UCSD-AML1 (cell line): ENCODE data around the gene HSD17B4.
A peak's percentile ranks its signal among the peaks of the same experiment; 100 is the strongest.
"Not testable (repeated sequence)": the region's sequence is repeated elsewhere in the genome, so short reads cannot be mapped to it uniquely, and the experiment has no call there.

Source experiments
- DNase-seq: peaks from one replicate; lab custom pipeline; 2025; ENCODE audit not compliant: unreplicated experiment; lab: John Stamatoyannopoulos, UW

HSD17B4 gene, protein sequence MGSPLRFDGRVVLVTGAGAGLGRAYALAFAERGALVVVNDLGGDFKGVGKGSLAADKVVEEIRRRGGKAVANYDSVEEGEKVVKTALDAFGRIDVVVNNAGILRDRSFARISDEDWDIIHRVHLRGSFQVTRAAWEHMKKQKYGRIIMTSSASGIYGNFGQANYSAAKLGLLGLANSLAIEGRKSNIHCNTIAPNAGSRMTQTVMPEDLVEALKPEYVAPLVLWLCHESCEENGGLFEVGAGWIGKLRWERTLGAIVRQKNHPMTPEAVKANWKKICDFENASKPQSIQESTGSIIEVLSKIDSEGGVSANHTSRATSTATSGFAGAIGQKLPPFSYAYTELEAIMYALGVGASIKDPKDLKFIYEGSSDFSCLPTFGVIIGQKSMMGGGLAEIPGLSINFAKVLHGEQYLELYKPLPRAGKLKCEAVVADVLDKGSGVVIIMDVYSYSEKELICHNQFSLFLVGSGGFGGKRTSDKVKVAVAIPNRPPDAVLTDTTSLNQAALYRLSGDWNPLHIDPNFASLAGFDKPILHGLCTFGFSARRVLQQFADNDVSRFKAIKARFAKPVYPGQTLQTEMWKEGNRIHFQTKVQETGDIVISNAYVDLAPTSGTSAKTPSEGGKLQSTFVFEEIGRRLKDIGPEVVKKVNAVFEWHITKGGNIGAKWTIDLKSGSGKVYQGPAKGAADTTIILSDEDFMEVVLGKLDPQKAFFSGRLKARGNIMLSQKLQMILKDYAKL

DNA sequence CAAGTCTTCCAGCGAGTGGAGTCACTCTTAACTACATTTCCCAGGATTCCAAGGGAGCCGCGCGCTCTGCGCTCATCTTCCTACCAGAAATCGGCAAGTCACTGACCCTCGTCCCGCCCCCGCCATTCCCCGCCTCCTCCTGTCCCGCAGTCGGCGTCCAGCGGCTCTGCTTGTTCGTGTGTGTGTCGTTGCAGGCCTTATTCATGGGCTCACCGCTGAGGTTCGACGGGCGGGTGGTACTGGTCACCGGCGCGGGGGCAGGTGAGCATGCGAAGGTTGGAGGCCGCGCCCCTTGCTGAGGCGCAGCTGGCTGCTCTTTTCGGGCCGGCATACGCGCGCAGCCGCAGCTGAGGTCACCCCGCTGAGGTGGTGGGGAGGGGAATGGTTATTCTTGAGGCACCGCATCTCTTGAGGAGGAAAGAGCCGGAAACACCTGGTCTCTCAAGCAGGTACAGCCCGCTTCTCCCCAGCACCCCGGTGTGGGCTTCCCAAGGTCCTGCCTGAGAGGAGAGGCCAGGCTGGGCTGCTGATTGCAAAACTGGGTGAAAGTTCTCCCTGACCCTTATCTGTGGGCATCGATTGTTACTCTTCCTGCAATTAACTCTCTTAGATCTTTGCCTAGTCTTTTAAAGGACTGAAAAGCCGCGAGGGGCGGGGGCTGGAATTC is at the start of gene HSD17B4:
TSS of gene HSD17B4 (plus strand) at position 125 of the 667 bp plus-strand sequence. CDS start at position 204, 79 bp downstream.
- peak; percentile 88 for DNase-seq

DNA sequence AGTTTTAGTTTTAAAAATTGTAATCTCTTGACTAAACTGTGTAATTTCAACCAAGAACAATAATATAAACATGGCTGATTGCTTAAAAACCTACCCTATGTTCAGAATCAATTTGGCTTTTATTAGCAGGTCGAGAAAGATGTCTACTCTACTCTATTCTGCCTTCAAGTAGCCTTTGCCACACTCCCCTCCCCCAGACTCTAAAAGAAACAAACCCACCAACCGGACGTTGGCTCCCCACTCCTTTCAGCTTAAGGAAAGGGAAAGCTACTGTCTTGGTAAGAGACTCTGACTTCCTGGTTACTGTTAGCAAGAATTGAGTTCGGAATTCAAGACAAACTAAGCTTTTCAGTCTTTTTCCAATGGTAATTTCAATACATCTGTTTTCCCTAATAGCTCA is 49.7 kb upstream of the HSD17B4 start:
- no peak for DNase-seq

DNA sequence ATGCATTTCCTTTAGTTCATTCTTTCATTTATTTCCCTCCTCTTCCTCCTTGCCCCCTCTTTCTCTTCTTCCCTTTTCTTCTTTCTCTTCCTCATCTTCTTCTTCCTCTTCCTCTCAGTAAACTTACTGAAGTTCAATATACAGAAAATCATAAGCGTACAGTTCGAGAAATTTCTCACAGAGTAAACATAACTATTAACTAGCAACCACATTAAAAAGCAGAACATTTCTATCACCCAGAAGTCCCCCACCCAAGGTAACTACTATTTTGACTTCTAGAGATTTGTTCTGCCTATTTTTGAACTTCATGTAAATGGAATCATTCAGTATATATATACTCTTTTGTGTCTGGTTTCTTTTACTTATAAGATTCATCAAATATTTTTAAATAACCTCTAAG is 48.3 kb upstream of the HSD17B4 start:
- no peak for DNase-seq

DNA sequence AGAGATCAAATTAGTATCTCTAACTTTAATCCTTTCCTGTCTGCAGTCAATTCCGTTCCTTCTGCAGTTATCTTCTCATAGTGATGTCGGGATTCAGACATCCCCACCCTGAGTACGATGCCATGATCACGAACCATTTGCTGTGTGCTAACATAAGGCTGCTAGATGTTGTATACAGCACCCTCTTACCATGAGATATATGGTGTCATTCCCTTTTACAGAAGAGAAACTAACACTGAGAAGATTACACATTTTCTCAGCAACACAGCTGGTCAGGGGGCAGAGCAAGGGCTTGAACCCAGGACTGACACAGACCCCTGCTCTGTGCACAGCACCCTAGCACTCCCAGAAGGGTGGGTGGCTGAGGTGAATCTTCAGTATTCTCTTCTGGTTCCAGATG is 46.9 kb upstream of the HSD17B4 start:
- DNase-seq = no peak

DNA sequence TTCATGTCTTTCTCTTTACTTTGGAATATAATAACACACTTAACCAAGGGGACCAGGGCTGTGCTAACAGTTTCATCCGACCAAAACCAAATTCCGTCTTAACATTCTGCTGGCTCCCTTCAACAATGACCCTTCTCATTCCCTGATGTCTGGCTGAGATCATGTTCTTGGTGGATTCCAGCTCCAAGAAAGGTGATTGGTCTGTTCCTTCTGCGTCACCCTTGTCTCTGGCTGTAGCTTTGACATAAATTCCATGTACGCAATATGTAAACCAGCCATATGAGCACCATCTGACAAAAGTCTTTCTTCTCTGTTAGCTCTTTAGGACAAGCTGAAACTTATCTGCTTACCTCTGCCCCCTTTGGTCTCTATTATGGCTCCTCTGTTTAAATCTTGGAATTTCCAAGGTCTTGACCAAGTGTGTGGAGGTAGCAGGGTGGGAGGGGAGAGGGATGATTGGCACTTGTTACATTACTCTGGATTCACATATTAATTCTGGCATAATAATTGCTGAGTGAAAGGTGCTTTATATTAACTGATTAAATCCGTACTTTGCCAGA is 45.7 kb upstream of the HSD17B4 start:
- no peak for DNase-seq

DNA sequence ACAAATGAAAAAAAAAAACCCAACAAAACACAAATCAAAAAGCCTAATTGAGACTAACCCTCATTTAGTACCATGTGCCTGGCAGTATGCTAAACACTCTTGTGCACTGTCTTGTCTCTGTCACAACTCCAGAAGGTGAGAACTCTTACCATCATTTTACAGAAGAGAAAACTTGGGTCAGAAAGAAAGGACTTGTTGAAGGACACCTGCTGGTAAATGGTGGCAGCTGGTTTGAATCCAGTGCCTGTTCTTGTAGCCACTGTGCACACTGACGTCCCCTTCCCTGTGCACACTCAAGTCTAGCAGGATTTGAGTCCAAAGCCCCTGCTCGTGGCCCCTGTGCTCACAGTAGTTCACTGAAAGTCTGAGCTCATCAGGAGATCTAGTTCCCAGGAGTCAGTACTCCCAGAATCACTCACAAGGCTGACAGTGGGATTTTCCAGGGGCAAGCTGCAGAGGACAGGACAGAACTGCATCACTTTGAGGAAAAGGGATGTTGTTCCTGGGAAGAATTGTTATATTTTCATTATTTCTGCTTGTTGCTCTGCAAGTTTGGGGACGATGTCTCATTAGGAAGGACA is 43.0 kb upstream of the HSD17B4 start:
- DNase-seq = peak; percentile 17

DNA sequence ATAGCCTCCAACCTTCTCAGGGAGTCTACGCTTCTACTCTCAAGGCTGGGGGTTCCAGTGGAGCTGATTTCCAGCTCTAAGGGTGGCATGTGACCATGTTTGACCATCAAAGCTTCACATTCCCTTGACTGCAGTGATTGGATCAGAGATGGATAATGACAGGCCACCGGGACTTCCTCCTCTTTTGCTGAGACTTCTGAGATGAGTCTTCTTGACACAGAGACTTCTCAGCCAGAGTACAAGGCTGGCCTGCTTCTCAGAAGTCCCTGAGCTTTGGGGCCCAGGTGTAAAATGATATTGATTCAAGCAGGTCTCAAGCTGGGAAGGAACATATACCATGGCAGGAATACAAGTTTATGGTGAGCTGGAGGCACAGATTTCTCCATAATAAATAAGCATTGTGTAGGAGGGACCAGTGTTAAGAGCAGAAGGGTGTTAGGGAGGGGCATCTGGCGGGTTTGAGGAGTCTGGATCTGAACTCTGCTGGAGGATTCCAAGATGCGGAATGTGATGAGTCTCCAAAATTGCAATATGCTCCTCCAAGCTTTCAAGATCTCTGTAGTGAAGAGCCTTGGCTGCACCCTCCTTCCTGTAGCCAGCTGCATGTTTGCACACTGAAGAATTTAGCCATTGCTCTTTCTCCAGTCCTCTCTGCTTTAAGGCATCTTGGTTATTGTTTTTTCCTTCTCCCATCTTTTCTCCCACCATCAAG is 41.7 kb upstream of the HSD17B4 start:
- no peak for DNase-seq

DNA sequence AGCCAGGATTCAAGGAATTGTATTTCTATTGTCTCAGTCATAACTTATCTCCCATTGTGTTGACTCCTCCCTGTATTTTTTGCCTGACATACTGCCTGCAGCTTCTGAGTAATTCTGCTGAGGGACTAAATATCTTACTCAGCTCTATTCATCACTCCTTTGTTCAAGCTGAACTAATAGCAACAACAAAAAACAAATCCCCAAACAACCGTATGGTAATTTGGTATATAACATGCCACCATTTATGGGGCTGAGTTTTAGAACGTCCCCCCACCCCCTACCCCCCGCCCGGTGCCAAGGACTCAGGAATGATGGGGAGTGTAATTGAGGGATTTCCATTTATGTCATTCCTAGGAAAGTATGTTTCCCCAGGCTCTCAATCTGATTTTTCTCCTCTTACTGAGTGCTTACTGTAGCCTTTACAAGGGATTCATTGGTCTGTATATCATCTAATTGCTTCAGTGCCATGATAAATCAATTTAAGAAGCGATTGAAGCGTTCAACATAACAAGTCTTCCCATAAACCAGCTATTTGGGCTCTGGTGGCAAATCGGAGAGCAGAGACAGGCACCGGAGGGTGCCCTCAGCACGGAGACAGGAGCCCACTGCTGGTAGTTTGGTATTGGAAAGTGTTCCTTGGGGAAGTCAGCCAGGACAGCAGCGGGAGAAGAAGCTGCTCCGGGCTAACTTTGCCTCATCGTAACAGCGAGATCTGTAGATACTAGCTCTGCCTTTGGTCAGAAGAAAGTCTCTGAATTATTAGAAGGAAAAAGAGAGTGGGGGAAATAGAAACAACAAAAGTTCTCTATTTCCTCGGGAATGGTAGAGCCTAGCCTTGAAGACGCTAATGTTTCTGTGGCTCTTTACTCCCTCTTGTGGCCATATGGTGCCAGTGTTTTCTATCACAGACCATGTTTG is 40.7 kb upstream of the HSD17B4 start:
- peak; percentile 61 for DNase-seq

DNA sequence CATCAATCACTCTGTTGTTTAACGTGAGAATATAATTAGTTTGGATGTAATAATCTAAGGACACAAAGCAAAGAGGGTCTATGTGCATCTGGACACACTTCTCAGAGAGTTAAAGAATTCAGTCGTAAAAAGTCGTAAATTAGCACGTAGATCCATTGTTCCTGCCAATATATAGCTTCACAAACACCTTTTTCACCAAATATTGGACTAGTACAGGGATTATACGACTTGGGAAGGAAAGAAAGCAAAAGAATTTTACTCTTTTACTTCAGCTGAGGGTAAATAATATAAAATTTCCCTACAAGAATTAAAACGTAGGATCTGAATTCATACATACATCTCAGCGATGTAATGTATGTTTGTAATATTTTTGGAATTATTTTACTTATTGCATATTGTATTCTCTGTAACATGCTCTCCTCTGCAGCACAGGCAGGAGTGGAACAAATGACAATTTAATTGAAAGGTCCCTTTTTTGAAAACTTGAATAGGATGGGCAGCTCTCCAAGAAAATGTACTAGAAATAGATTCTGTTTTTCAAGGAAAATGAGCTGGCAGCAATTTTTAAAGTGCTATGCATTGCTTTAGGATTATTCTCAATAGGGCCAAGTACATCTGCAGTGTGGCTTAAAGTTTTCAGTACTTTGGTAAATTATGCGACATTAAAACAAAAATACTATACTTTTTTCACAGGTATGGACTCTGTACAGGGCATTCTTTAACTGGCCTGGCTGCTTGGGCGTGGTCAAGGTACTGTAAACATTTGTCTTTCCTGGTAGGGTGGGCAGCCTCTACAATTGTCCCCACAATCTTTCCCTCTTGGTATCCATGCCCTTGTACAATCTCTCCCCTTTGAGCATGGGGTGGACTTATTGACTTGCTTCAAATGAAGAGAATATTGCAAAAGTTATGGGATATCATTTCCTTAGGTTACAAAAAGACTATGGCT is 39.7 kb upstream of the HSD17B4 start:
- no peak for DNase-seq

DNA sequence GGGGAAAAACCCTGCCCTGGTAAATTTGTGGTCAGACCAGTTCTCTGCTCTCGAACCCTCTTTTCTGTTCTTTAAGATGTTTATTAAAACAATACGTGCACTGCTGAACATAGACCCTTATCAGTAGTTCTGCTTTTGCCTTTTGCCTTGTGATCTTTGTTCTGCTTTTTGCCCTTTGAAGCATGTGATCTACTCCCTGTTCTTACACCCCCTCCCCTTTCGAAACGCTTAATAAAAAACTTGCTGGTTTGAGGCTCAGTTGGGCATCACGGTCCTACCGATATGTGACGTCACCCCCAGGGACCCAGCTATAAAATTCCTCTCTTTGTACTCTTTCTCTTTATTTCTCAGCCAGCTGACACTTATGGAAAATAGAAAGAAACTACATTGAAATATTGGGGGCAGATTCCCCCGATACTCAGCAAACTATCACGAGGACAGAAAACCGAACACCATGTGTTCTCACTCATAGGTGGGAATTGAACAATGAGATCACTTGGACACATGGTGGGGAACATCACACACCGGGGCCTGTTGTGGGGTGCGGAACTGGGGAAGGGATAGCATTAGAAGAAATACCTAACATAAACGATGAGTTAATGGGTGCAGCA is 38.1 kb upstream of the HSD17B4 start:
- peak; percentile 11 for DNase-seq

DNA sequence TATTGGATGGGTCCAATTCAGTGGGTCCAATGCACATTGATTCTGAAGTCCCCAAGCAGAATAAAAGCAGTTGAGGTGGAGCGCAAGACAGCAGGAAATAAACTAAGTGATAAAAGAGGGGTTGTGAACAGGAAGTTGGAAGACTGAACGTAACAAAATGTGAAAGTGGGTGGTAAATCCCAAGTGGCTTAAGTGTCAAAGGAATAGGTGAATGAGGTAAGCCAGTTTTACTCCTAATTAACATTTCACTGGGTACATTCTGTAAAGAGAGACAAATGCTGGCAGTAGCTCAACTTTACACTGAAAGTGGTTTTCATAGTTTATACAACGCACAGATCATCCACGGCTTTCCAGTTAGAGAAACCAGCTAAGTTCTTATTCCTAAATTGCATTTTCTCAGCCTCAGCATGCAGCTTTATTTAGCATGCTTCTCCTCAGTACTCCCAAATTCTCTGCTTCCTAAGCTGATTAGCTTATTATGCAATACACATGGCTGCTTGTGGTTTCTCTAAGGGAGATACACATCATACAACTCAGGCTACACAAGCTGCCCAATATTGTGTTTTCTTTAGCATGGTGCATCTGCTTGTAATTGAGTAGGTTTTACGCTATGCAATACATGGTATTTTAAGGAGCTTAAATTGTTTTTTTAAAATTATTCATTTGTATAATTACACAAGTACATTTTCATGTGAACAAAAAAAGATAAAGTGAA is 34.2 kb upstream of the HSD17B4 start:
- DNase-seq = no peak

DNA sequence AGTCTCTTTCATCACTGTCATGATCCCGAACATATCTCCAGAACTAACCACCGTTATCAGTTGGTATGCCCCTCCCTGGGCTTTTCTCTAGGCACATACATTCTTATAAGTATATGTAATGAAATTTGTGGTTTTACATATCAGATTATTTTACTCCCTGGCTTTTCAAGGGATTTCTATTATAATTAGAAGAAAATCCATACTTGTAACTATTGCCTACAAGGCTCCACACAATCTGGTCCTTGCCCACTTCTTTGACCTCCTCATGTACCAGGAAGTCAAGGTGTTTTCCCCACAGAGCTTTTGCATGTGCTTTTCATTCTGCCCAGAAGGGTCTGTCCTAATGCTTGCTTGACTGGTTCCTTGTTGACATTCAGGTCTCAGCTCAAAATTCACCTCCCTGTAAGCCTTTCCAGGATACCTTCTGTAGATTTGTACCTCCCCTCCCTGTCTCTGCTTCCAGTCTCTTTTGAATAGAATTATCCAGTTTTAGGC is 33.6 kb upstream of the HSD17B4 start:
- DNase-seq = no peak

DNA sequence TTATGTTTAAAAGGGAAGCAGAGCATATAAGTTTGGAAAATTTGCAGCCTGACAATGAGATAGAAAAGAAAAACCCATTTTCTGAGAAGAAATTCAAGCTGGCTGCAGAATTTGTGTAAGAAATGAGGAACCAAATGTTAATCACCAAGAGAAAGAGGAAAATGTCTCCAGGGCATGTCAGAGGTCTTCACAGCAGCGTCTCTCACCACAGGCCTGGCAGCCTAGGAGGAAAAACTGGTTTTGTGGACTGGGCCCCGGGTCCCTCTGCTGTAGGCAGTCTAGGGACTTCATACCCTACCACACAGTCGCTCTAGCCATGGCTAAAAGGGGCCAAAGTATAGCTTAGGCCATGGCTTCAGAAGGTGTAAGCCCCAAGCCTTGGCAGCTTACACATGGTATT is 32.1 kb upstream of the HSD17B4 start:
- DNase-seq = peak; percentile 63

DNA sequence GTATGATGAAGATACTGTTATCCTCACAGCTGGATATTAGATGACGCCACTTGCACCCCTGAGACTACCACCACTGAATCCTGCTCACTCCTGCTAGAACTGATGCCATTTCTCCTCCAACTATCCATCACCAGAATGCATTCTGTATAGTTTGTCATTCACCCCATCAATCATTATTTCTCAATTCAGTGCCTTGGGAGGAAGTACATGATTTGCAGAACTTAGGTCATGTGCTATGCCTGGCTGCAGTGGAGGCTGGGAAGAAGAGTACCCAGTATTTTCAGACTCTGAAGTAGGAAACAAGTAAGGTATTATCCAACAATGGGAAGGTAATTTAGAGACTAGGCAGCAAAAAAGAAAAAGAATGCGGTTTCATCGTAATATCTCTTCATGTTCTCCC is 26.2 kb upstream of the HSD17B4 start:
- no peak for DNase-seq

DNA sequence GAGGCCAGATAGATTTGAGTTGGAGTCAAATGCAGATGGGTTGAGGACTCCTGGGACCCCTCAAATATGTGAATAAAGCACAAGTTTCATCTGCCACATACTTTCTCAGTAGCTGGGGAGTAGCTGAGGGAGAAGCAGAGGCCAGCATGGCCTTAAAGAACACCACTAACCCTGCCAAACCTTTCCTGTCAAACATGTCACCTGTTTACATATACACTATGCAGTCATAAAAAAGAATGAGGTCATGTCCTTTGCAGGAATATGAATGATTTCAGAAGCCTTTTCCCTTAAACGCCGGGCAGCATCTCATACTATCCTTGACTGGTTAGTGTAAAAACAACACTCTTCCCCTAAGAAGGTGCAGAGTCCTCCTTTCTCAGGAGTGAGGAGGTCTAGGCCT is 25.2 kb upstream of the HSD17B4 start:
- no peak for DNase-seq

DNA sequence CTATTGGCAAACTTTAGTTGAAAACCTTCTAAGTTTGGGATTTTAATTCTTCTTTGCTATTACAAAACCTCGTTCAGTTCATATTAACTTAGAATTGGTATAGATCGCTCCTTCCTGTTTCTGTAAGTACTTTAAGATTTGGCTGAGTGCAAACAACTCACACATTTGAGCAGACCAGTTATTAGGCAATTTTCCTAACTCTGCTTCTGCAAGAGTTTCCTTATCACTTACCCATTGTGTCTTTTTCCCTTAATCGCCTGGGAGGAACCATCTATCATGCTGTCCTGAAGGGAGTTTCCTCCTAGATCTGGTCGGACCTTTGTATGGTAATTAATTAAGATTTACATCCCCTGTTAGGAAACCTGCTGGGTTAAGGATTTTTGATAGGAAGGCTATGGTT is 24.7 kb upstream of the HSD17B4 start:
- DNase-seq = not testable (repeated sequence)

DNA sequence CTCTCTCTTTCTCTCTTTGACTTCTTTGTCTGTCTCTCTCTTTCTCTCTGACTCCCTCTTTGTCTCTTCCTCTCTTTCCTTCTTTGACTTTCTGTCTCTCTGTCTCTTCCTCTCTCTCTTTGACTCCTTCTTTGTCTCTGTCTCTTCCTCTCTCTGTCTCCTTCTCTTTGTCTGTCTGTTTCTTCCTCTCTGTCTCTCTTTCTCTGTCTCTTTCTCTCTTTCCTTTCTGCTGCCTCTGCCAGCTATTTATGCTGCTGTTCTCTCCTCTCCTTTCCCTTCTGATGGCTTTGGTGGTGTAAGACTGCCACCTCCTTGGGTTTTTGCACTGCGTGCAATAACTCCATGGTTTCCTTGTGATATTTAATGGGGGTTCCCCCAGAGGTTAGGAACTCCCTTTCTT is 24.1 kb upstream of the HSD17B4 start:
- DNase-seq = not testable (repeated sequence)
